Activated naive CD8-positive, alpha-beta T cell treated with anti-CD3 and anti-CD28 coated beads, Interleukin-2, amount 50 U/mL, for 24 hours (primary cell): ENCODE measurements around the gene OR51F2.
"Not testable (repeated sequence)": the region's sequence is repeated elsewhere in the genome, so short reads cannot be mapped to it uniquely, and the experiment has no call there.

Experiments used
- ATAC-seq: fragments of 150-1000 bp; cut with Tn5 transposase; one replicate; pipeline ENCODE4 v1.10.0; 2021
- DNase-seq: peaks from one replicate; pipeline ENCODE4 v3.0.0; 2021
- H3K27ac Mint-ChIP-seq: one replicate; pipeline ENCODE4 v1.8.0; 2021; ENCODE audit warnings: mild to moderate bottlenecking, mixed read lengths
- H3K27me3 Mint-ChIP-seq: one replicate; pipeline ENCODE4 v1.8.0; 2021; ENCODE audit warnings: mixed read lengths
- H3K36me3 Mint-ChIP-seq: one replicate; pipeline ENCODE4 v1.8.0; 2021; ENCODE audit warnings: low read depth, mixed read lengths
- H3K4me1 Mint-ChIP-seq: one replicate; pipeline ENCODE4 v1.8.0; 2021; ENCODE audit warnings: mixed read lengths
- H3K4me3 Mint-ChIP-seq: one replicate; pipeline ENCODE4 v1.8.0; 2021; ENCODE audit warnings: mild to moderate bottlenecking, moderate library complexity, mixed read lengths
- H3K9me3 Mint-ChIP-seq: one replicate; pipeline ENCODE4 v1.8.0; 2021; ENCODE audit warnings: mixed read lengths

The OR51F2 gene

GRCh38 chr11:4851033-4851432 is 29.9 kb downstream of the OR51F2 start:
- no peaks in the 10 kb centered on the region for H3K36me3 Mint-ChIP-seq
- peaks cover 7% of the 10 kb centered on the region for H3K27me3 Mint-ChIP-seq
- H3K27ac Mint-ChIP-seq: no peak overlapping the region
- H3K9me3 Mint-ChIP-seq: no peaks in the 10 kb centered on the region
- ATAC-seq (no peak), DNase-seq (no peak)
- no peaks in the 10 kb centered on the region for H3K4me1 Mint-ChIP-seq
- H3K4me3 Mint-ChIP-seq: no peak overlapping the region

GRCh38 chr11:4854286-4854685 is 33.2 kb downstream of the OR51F2 start:
- not testable (repeated sequence) for H3K4me3 Mint-ChIP-seq, H3K27me3 Mint-ChIP-seq, H3K36me3 Mint-ChIP-seq, ATAC-seq, H3K27ac Mint-ChIP-seq, H3K4me1 Mint-ChIP-seq, DNase-seq, H3K9me3 Mint-ChIP-seq

GRCh38 chr11:4862447-4863236 is 41.5 kb downstream of the OR51F2 start:
- Mint-ChIP-seq H3K4me3 (no peak overlapping the region), H3K27ac (no peak overlapping the region), H3K9me3 (peaks cover 3% of the 10 kb centered on the region), H3K27me3 (peaks cover 2% of the 10 kb centered on the region), H3K4me1 (no peaks in the 10 kb centered on the region), H3K36me3 (no peaks in the 10 kb centered on the region)
- DNase-seq (no peak), ATAC-seq (no peak)

- peaks cover 3% of the 10 kb centered on the region for H3K9me3 Mint-ChIP-seq
- H3K4me3 Mint-ChIP-seq: no peak overlapping the region
- no peaks in the 10 kb centered on the region for H3K36me3 Mint-ChIP-seq
- peaks cover 2% of the 10 kb centered on the region for H3K27me3 Mint-ChIP-seq
- H3K4me1 Mint-ChIP-seq: no peaks in the 10 kb centered on the region
- H3K27ac Mint-ChIP-seq: no peak overlapping the region
- DNase-seq (no peak), ATAC-seq (no peak)
These were observed 42.8 kb downstream of the OR51F2 start for GRCh38 chr11:4863876-4864275.

GRCh38 chr11:4865855-4866254 is 44.7 kb downstream of the OR51F2 start:
- Mint-ChIP-seq H3K9me3 (peaks cover 3% of the 10 kb centered on the region), H3K27me3 (peaks cover 2% of the 10 kb centered on the region), H3K4me3 (no peak overlapping the region), H3K27ac (no peak overlapping the region), H3K4me1 (no peaks in the 10 kb centered on the region), H3K36me3 (no peaks in the 10 kb centered on the region)
- ATAC-seq: no peak
- DNase-seq: no peak
